H9 (cell line): ENCODE results near the gene RGS6. TPM values are rescaled to one million over a fixed set of nuclear protein-coding genes. Genes with fewer than 3 reads are reported as not detected.

Experiments
- DNase-seq: peaks from one replicate; pipeline ENCODE4 v3.0.0-alpha.2; 2017
- H2AFZ ChIP-seq: one replicate; pipeline ENCODE4 v1.6.1; 2013; ENCODE audit warnings: mild to moderate bottlenecking, low read length, control low read depth, moderate library complexity
- H2AK5ac ChIP-seq: 2 replicates; pipeline ENCODE4 v1.6.1; 2013; ENCODE audit warnings: low read length, control low read depth, mixed read lengths; ENCODE audit not compliant: insufficient read length
- H2BK120ac ChIP-seq: one replicate; pipeline ENCODE4 v1.6.1; 2013; ENCODE audit warnings: low read depth, mild to moderate bottlenecking, low read length, control low read depth, inconsistent platforms; ENCODE audit not compliant: poor library complexity, severe bottlenecking
- H2BK12ac ChIP-seq: 2 replicates; pipeline ENCODE4 v1.6.1; 2013; ENCODE audit warnings: low read length, control low read depth, mixed read lengths, low read depth; ENCODE audit not compliant: insufficient read length
- H2BK15ac ChIP-seq: 2 replicates; pipeline ENCODE4 v1.6.1; 2013; ENCODE audit warnings: low read depth, low read length, control low read depth
- H2BK20ac ChIP-seq: one replicate; pipeline ENCODE4 v1.6.1; 2013; ENCODE audit warnings: low read depth, mild to moderate bottlenecking, low read length, control low read depth, inconsistent platforms; ENCODE audit not compliant: poor library complexity, severe bottlenecking
- H2BK5ac ChIP-seq: 2 replicates; pipeline ENCODE4 v1.6.1; 2013; ENCODE audit warnings: low read length, control low read depth, mixed read lengths; ENCODE audit not compliant: insufficient read length
- H3K14ac ChIP-seq: 2 replicates; pipeline ENCODE4 v1.6.1; 2013; ENCODE audit warnings: low read length, control low read depth; ENCODE audit not compliant: insufficient read depth
- H3K18ac ChIP-seq: 2 replicates; pipeline ENCODE4 v1.6.1; 2013; ENCODE audit warnings: low read depth, mild to moderate bottlenecking, mixed read lengths, low read length, control low read depth; ENCODE audit not compliant: insufficient read length
- H3K23ac ChIP-seq: 2 replicates; pipeline ENCODE4 v1.6.1; 2013; ENCODE audit warnings: low read length, control low read depth, mixed read lengths, low read depth; ENCODE audit not compliant: insufficient read length
- H3K23me2 ChIP-seq: 2 replicates; pipeline ENCODE4 v1.6.1; 2013; ENCODE audit warnings: low read depth, mild to moderate bottlenecking, mixed read lengths, low read length, control low read depth; ENCODE audit not compliant: insufficient read length, poor library complexity, severe bottlenecking
- H3K27ac ChIP-seq: 2 replicates; pipeline ENCODE4 v1.5.1; 2013; ENCODE audit warnings: low read length, control low read depth, mixed read lengths, low read depth; ENCODE audit not compliant: insufficient read length
- H3K27me3 ChIP-seq: 2 replicates; pipeline ENCODE4 v1.6.1; 2013; ENCODE audit warnings: low read length, control low read depth, inconsistent platforms; ENCODE audit not compliant: insufficient read depth
- H3K4ac ChIP-seq: 2 replicates; pipeline ENCODE4 v1.6.1; 2013; ENCODE audit warnings: low read depth, mild to moderate bottlenecking, control low read depth, inconsistent platforms, low read length, moderate library complexity
- H3K4me1 ChIP-seq: 2 replicates; pipeline ENCODE4 v1.6.1; 2013; ENCODE audit warnings: low read length, control low read depth, inconsistent platforms; ENCODE audit not compliant: insufficient read depth
- H3K4me2 ChIP-seq: 2 replicates; pipeline ENCODE4 v1.6.1; 2013; ENCODE audit warnings: low read length, control low read depth, mixed read lengths; ENCODE audit not compliant: insufficient read length, insufficient read depth
- H3K56ac ChIP-seq: 2 replicates; pipeline ENCODE4 v1.6.1; 2013; ENCODE audit warnings: low read depth, mild to moderate bottlenecking, mixed read lengths, low read length, control low read depth; ENCODE audit not compliant: insufficient read length
- H3K79me1 ChIP-seq: 2 replicates; pipeline ENCODE4 v1.6.1; 2013; ENCODE audit warnings: low read depth, mild to moderate bottlenecking, moderate library complexity, low read length, control low read depth, inconsistent platforms; ENCODE audit not compliant: insufficient read depth, poor library complexity, severe bottlenecking
- H3K79me2 ChIP-seq: 2 replicates; pipeline ENCODE4 v1.6.1; 2013; ENCODE audit warnings: low read length, control low read depth, inconsistent platforms; ENCODE audit not compliant: insufficient read depth
- H3K9ac ChIP-seq: 2 replicates; pipeline ENCODE4 v1.6.1; 2013; ENCODE audit warnings: low read length, control low read depth, mixed read lengths; ENCODE audit not compliant: insufficient read length; ENCODE audit errors: extremely low read depth
- H3K9me3 ChIP-seq: one replicate; pipeline ENCODE4 v1.6.1; 2013; ENCODE audit warnings: low read depth, low read length, inconsistent platforms; ENCODE audit not compliant: control insufficient read depth
- H3T11ph ChIP-seq: one replicate; pipeline ENCODE4 v1.6.1; 2013; ENCODE audit warnings: mild to moderate bottlenecking, low read length, control low read depth, inconsistent platforms
- H4K20me1 ChIP-seq: one replicate; pipeline ENCODE4 v1.6.1; 2013; ENCODE audit not compliant: control insufficient read depth, insufficient read length, insufficient read depth
- H4K5ac ChIP-seq: 2 replicates; pipeline ENCODE4 v1.6.1; 2013; ENCODE audit warnings: low read depth, mild to moderate bottlenecking, mixed read lengths, low read length, control low read depth; ENCODE audit not compliant: insufficient read length
- H4K8ac ChIP-seq: replicated peaks from 2 replicates; pipeline ENCODE4 v1.6.1; 2013; ENCODE audit warnings: low read length, control low read depth, mixed read lengths, low read depth; ENCODE audit not compliant: insufficient read length
- H4K91ac ChIP-seq: 2 replicates; pipeline ENCODE4 v1.6.1; 2013; ENCODE audit warnings: low read depth, mild to moderate bottlenecking, moderate library complexity, mixed read lengths, low read length, control low read depth; ENCODE audit not compliant: insufficient read length
- H3K27ac Mint-ChIP-seq, 3 experiments: 2 replicates in 2 of 3; 3 replicates in 1 of 3; pipeline ENCODE4 v1.8.0; 2020 to 2021; ENCODE audit warnings: mixed read lengths in 3 of 3, mild to moderate bottlenecking in 1 of 3, moderate library complexity in 1 of 3
- H3K27me3 Mint-ChIP-seq: 2 replicates; pipeline ENCODE4 v1.8.0; 2021; ENCODE audit warnings: low read depth, mild to moderate bottlenecking, moderate library complexity, mixed read lengths
- H3K36me3 Mint-ChIP-seq, 3 experiments: 2 replicates in 2 of 3; 3 replicates in 1 of 3; pipeline ENCODE4 v1.8.0; 2020 to 2021; ENCODE audit warnings: low read depth in 3 of 3, mixed read lengths in 3 of 3; ENCODE audit not compliant: insufficient read depth in 1 of 3
- H3K4me1 Mint-ChIP-seq, 2 experiments: 2 replicates each; pipeline ENCODE4 v1.8.0; 2020; ENCODE audit warnings: mixed read lengths in 2 of 2
- H3K4me3 Mint-ChIP-seq, 2 experiments: 2 replicates in 1 of 2; 3 replicates in 1 of 2; pipeline ENCODE4 v1.8.0; 2020 to 2021; ENCODE audit warnings: mild to moderate bottlenecking in 2 of 2, mixed read lengths in 2 of 2, moderate library complexity in 1 of 2
- H3K9me3 Mint-ChIP-seq, 2 experiments: 2 replicates in 1 of 2; 3 replicates in 1 of 2; pipeline ENCODE4 v1.8.0; 2020; ENCODE audit warnings: mild to moderate bottlenecking in 2 of 2, mixed read lengths in 2 of 2, moderate library complexity in 1 of 2
- CTCF ChIP-seq: fragments of 200-600 bp; sonication (generic); conservative IDR thresholded peaks from 3 replicates; pipeline ENCODE4 v1.8.0; 2021; ENCODE audit warnings: antibody characterized with exemption, mild to moderate bottlenecking
- WGBS: extraction: QIAGEN DNeasy Blood & Tissue Kit; methylation state at CpG from one replicate; pipeline ENCODE4 v1.1.7; 2013; ENCODE audit warnings: missing lambda C conversion rate, low lambda C conversion rate, mixed read lengths; ENCODE audit not compliant: insufficient read length; ENCODE audit errors: extremely low coverage; 5-methylcytosine and 5-hydroxymethylcytosine counted together
- long read RNA-seq: library from polyadenylated mRNA; unstranded; transcript quantifications from one replicate; pipeline ENCODE4 v2.0.0, GENCODE V29; 2020
- total RNA-seq: library from RNA; stranded (reverse); gene quantifications from 2 replicates; pipeline ENCODE4 v1.2.1, GENCODE V29; 2021

Gene RGS6
- total RNA-seq = 2.8 and 3.0 TPM in 2 replicates
- long read RNA-seq, partial matches to known transcripts = 0 of 1 reads
- long read RNA-seq, other reads (novel, unspliced or antisense) = 1 of 1 reads

GRCh38 chr14:71932229-71932981 is at the start of gene RGS6:
TSS of gene RGS6 (plus strand) at chr14:71932429.
- no CpG with 5 or more reads among the region's 92 CpGs for WGBS
- no peak within 1 kb of the TSS for H3T11ph ChIP-seq
- peaks cover 10% of the 10 kb centered on the region for H3K23me2 ChIP-seq
- H3K27me3 ChIP-seq = peaks cover 15% of the 10 kb centered on the region; the same call in 1 of the 2 replicates
- no peak within 1 kb of the TSS for H3K18ac ChIP-seq
- no peak within 1 kb of the TSS for H2BK15ac ChIP-seq
- peaks cover 0 to 11% (median 4%) of the 10 kb centered on the region in 3 experiments; a peak in 2 of 7 replicates for H3K36me3 Mint-ChIP-seq
- H4K91ac ChIP-seq = no peak within 1 kb of the TSS
- peak within 1 kb of the TSS; percentile 94 for H3K4me2 ChIP-seq
- no peaks in the 10 kb centered on the region for H3K9me3 ChIP-seq
- no peak within 1 kb of the TSS for H2BK120ac ChIP-seq
- no peaks in the 10 kb centered on the region for H3K4me1 ChIP-seq
- no peak within 1 kb of the TSS for H3K27ac ChIP-seq
- no peak within 1 kb of the TSS for H2AFZ ChIP-seq
- peak within 1 kb of the TSS; percentile 62; the same call in 1 of the 2 replicates for H3K14ac ChIP-seq
- H3K79me2 ChIP-seq = no peaks in the 10 kb centered on the region
- peak within 1 kb of the TSS in 1 of 3 experiments; percentile 65; a peak in 1 of 7 replicates for H3K27ac Mint-ChIP-seq
- no peak within 1 kb of the TSS for H3K23ac ChIP-seq
- H3K9ac ChIP-seq = peak within 1 kb of the TSS; percentile 29
- H3K4me3 Mint-ChIP-seq = peak within 1 kb of the TSS; percentile 68 to 89
- no peak within 1 kb of the TSS for H4K5ac ChIP-seq
- H4K20me1 ChIP-seq = no peaks in the 10 kb centered on the region
- H3K4me1 Mint-ChIP-seq = peaks cover 16 to 17% of the 10 kb centered on the region in 2 experiments
- peak; percentile 55; the same call in 2 of the 3 replicates for TF ChIP-seq CTCF
- H4K8ac ChIP-seq = no peak within 1 kb of the TSS
- H3K9me3 Mint-ChIP-seq = peaks cover 3 to 8% of the 10 kb centered on the region in 2 experiments; a peak in 3 of 5 replicates
- peaks cover 45% of the 10 kb centered on the region for H3K27me3 Mint-ChIP-seq
- H2AK5ac ChIP-seq = no peak within 1 kb of the TSS
- DNase-seq = peak; percentile 83
- no peak within 1 kb of the TSS for H2BK5ac ChIP-seq
- H3K56ac ChIP-seq = no peak within 1 kb of the TSS
- no peak within 1 kb of the TSS for H2BK20ac ChIP-seq
- H3K4ac ChIP-seq = no peak within 1 kb of the TSS
- H3K79me1 ChIP-seq = no peaks in the 10 kb centered on the region
- no peak within 1 kb of the TSS for H2BK12ac ChIP-seq
